Mesothelial cell of epicardium (in vitro differentiated cells): ENCODE measurements around the gene PRKAA2. TPM values are rescaled to one million over a fixed set of nuclear protein-coding genes. Genes with fewer than 3 reads are reported as not detected.

Experiments
- DNase-seq, 2 experiments: peaks; one replicate each; pipeline ENCODE4 v3.0.0; 2021; ENCODE audit warnings: low spot score in 2 of 2; ENCODE audit not compliant: unreplicated experiment in 2 of 2
- H3K27ac Mint-ChIP-seq: 2 replicates; pipeline ENCODE4 v1.8.0; 2021; ENCODE audit warnings: mixed read lengths
- H3K27me3 Mint-ChIP-seq: 2 replicates; pipeline ENCODE4 v1.8.0; 2021; ENCODE audit warnings: low read depth, mixed read lengths
- H3K36me3 Mint-ChIP-seq: 2 replicates; pipeline ENCODE4 v1.8.0; 2021; ENCODE audit warnings: mixed read lengths
- H3K4me1 Mint-ChIP-seq: 2 replicates; pipeline ENCODE4 v1.8.0; 2021; ENCODE audit warnings: mixed read lengths
- H3K4me3 Mint-ChIP-seq: 2 replicates; pipeline ENCODE4 v1.8.0; 2021; ENCODE audit warnings: mild to moderate bottlenecking, moderate library complexity, mixed read lengths
- H3K9me3 Mint-ChIP-seq: 2 replicates; pipeline ENCODE4 v1.8.0; 2021; ENCODE audit warnings: mixed read lengths
- total RNA-seq: library from RNA; stranded (reverse); gene quantifications from 3 replicates; pipeline ENCODE4 v1.2.1, GENCODE V29; 2021
- TF ChIP-seq, protein P1 (sequence below): fragments of 200-600 bp; sonication (generic); IDR thresholded peaks from one replicate; pipeline ENCODE4 v1.5.0; 2021; ENCODE audit warnings: antibody characterized with exemption; ENCODE audit not compliant: unreplicated experiment

Gene PRKAA2
- total RNA-seq, 1 donor from 2014 or later = 5.3 TPM

DNA sequence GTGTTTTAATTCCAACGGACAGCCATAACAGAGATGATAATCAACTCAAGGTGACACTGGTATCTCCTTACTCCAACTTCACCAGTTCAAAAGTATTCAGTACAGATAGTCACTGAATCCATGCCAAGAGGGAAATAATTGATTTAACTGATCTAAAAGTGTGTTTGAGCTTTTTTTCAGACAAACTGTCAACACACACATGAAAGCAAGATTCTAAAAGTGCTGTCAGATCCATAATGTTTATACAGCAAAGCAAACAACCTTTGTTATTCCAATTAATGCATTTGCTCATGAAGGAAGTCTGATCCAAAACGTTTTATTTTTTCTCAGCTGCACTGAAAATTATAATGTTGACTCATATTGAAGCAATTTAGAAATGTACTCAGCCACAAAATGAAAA is 5.9 kb upstream of the PRKAA2 start:
- peaks cover 10% of the 10 kb centered on the region for H3K4me1 Mint-ChIP-seq
- H3K27me3 Mint-ChIP-seq = peaks cover 6% of the 10 kb centered on the region
- no peak for DNase-seq
- no peaks in the 10 kb centered on the region for H3K36me3 Mint-ChIP-seq
- H3K9me3 Mint-ChIP-seq = no peaks in the 10 kb centered on the region
- TF ChIP-seq, protein P1, sequence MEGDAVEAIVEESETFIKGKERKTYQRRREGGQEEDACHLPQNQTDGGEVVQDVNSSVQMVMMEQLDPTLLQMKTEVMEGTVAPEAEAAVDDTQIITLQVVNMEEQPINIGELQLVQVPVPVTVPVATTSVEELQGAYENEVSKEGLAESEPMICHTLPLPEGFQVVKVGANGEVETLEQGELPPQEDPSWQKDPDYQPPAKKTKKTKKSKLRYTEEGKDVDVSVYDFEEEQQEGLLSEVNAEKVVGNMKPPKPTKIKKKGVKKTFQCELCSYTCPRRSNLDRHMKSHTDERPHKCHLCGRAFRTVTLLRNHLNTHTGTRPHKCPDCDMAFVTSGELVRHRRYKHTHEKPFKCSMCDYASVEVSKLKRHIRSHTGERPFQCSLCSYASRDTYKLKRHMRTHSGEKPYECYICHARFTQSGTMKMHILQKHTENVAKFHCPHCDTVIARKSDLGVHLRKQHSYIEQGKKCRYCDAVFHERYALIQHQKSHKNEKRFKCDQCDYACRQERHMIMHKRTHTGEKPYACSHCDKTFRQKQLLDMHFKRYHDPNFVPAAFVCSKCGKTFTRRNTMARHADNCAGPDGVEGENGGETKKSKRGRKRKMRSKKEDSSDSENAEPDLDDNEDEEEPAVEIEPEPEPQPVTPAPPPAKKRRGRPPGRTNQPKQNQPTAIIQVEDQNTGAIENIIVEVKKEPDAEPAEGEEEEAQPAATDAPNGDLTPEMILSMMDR = no peak
- no peak overlapping the region for H3K4me3 Mint-ChIP-seq
- no peak overlapping the region for H3K27ac Mint-ChIP-seq

DNA sequence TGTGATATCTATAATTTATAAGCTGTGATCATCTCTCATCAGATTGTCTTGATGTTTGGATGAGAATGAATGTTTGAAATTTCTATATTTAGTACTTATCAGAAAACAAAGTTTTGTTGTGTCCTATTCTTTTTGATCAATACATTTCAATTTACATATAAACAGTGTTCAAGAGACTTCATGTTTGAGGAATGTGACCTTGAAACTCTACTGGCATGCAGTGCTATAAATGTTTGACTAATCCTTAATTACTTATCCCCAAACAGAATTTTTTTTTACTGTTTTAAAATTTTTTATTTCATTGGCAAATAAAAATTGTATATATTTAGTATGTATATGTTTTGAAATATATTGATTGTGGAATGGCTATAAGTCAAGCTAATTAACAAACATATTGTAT is 1.5 kb upstream of the PRKAA2 start:
- Mint-ChIP-seq H3K27ac (no peak overlapping the region), H3K36me3 (peaks cover 3% of the 10 kb centered on the region), H3K27me3 (peaks cover 21% of the 10 kb centered on the region), H3K4me3 (peak overlapping the region; percentile 50), H3K4me1 (peaks cover 29% of the 10 kb centered on the region), H3K9me3 (peaks cover 5% of the 10 kb centered on the region)
- DNase-seq = no peak
- TF ChIP-seq, protein P1 = no peak

DNA sequence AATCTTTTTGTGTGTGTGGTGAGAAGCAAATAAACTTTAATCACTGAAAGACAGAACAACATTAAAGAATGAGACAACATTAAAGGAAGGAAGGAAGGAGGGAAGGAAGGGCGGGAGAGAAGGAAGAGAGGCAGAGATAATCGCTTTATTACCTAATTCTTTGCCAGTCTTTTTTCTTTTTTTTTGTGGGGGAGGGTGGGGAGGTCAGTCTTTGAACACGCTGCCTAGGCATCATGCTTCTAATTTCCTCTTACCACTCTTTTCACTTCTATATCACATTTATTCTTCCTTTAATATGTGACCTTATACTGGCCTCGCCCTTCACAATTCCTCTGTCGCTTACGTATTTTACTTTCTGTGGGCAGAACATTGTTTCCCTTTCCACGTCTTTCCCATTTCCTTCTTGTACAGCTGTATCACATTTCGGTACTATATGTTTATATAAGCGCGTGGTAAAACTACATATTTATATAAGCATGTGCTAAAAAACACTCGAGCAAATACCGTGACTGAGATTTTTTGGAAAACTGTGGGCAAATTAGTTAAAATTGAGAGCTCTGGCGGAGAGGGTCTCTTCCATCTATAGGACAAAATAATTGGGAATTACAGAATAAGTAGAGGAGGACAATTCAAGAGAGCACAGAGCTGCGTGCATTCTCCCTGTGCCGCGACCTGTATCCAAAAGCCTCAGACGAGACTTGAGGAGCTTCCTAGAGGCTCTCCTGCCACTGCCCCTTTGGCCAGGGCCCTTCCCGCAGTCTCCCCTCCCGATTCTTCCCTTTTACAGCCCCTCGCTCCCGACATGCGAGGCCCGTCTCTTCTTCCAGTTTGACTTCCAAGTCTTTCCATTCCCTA is 823 bp upstream of the PRKAA2 start:
- Mint-ChIP-seq H3K4me1 (peaks cover 25% of the 10 kb centered on the region), H3K9me3 (peaks cover 6% of the 10 kb centered on the region), H3K27ac (peak overlapping the region; percentile 41), H3K4me3 (peak overlapping the region; percentile 85), H3K27me3 (peaks cover 21% of the 10 kb centered on the region), H3K36me3 (peaks cover 3% of the 10 kb centered on the region)
- DNase-seq = no peak
- TF ChIP-seq, protein P1 = no peak

DNA sequence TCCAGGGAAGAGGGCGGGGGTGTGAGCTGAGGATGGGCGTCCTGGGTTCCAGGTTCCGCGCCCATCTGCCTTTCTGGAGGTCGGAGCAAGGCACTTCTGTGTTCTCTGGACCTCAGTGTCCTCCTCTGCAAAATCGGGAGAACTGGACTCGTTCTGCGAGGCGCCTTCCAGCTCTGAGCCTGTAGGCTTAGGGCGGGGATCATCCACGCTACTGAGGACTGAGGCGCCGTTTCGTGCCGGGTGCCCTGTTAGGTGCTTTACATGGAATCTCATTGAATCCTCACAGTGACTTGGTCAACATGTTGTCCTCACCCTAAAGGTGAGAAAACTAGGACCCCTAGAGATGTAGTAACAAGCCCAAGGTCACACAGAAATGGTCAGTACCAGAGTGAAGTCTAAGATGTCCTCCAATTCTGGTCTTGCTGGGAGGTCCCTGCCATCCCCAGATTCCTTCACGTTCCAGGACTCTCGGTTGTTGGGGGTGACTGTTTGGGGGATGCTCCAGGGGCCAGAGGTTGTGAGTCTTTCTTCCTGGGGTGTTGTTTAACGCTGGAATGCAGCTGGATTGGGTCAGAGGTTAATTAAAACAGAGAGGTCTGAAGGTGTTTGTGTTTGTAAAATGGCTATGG is 677 bp downstream of the PRKAA2 start:
- TF ChIP-seq, protein P1 = no peak
- peak overlapping the region; percentile 68 for H3K4me3 Mint-ChIP-seq

DNA sequence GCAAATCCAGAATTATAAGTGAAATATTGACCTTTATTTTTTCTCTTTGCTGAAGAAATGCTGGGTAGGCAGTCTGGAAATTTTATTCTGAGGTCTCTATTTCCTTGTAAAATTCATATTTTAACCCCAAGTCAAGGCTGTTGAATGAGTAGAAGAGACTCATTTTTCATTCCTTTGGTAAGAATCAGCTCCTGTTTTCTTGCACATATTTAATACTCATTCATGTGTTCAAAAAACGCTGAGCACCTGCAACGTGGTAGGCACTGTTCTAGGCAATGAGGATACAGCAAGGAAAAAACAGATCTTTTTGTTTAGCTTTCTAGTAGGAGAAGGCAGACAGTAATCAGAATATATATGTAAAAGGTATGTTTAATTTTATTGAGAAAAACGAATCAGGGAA is 1.5 kb downstream of the PRKAA2 start:
- DNase-seq = no peak
- H3K4me3 Mint-ChIP-seq = peak overlapping the region; percentile 68
- H3K27me3 Mint-ChIP-seq = peaks cover 21% of the 10 kb centered on the region
- H3K36me3 Mint-ChIP-seq = peaks cover 3% of the 10 kb centered on the region
- H3K27ac Mint-ChIP-seq = no peak overlapping the region
- peaks cover 22% of the 10 kb centered on the region for H3K4me1 Mint-ChIP-seq
- H3K9me3 Mint-ChIP-seq = peaks cover 6% of the 10 kb centered on the region
- TF ChIP-seq, protein P1 = no peak

More for the DNA sequence above, 677 bp downstream of the PRKAA2 start:
- Mint-ChIP-seq H3K4me1 (peaks cover 22% of the 10 kb centered on the region), H3K27me3 (peaks cover 21% of the 10 kb centered on the region), H3K36me3 (peaks cover 3% of the 10 kb centered on the region), H3K27ac (peak overlapping the region; percentile 39), H3K9me3 (peaks cover 6% of the 10 kb centered on the region)
- no peak for DNase-seq
